ENCODE data around the gene TBC1D22B.

GRCh38 chr6:37232430-37233017 is 25.0 kb upstream of the TBC1D22B start:
- TF ChIP-seq CTCF (IDR thresholded peaks at IDR 0.05) (no peak), EZH2 (IDR thresholded peaks at IDR 0.05) (no peak), EZH2phosphoT487 (IDR thresholded peaks at IDR 0.05) (no peak)
